H1 (cell line): ENCODE data around the gene ZNF292. TPM values are rescaled to one million over a fixed set of nuclear protein-coding genes. Genes with fewer than 3 reads are reported as not detected.

Experiments used
- CTCF ChIA-PET: fragments of 300-600 bp; sonication (Branson Sonifier 250); formaldehyde crosslinking; loops from one replicate; lab custom pipeline; 2021; ENCODE audit not compliant: partially characterized antibody; lab: Charles Lee
- POLR2A ChIA-PET: fragments of 300-600 bp; sonication (Branson Sonifier 250); formaldehyde crosslinking; loops from one replicate; lab custom pipeline; 2021; ENCODE audit warnings: inconsistent platforms; ENCODE audit not compliant: partially characterized antibody; lab: Charles Lee
- DNase-seq, 2 experiments: peaks; one replicate each; pipeline versions ENCODE4 v3.0.0 to v3.0.0-alpha.2; 2010 to 2022; ENCODE audit warnings: low spot score in 2 of 2, low read depth in 1 of 2, mixed read lengths in 1 of 2
- FAIRE-seq: peaks from 2 replicates; lab custom pipeline; 2011; peaks lifted over from hg19 to GRCh38; lab: Jason Lieb, UNC
- H2AFZ ChIP-seq: 2 replicates; pipeline ENCODE4 v1.8.1; 2012; ENCODE audit warnings: low read length, inconsistent platforms
- H2AK5ac ChIP-seq: 2 replicates; pipeline ENCODE4 v1.6.1; 2013; ENCODE audit warnings: low read depth, low read length
- H2BK120ac ChIP-seq: replicated peaks from 2 replicates; pipeline ENCODE3; 2013; ENCODE audit warnings: low read depth, low read length, inconsistent platforms
- H2BK12ac ChIP-seq: 2 replicates; pipeline ENCODE4 v1.6.1; 2013; ENCODE audit warnings: low read depth, low read length
- H2BK15ac ChIP-seq: 2 replicates; pipeline ENCODE4 v1.6.1; 2013; ENCODE audit warnings: low read length
- H2BK20ac ChIP-seq: 2 replicates; pipeline ENCODE4 v1.6.1; 2013; ENCODE audit warnings: low read length
- H2BK5ac ChIP-seq: 2 replicates; pipeline ENCODE4 v1.6.1; 2013; ENCODE audit warnings: low read depth, low read length
- H3K14ac ChIP-seq: 2 replicates; pipeline ENCODE4 v1.6.1; 2013; ENCODE audit warnings: inconsistent platforms; ENCODE audit not compliant: insufficient read length
- H3K18ac ChIP-seq: 2 replicates; pipeline ENCODE4 v1.6.1; 2013; ENCODE audit warnings: low read length; ENCODE audit errors: extremely low read depth
- H3K23ac ChIP-seq: 2 replicates; pipeline ENCODE4 v1.6.1; 2013; ENCODE audit warnings: inconsistent platforms; ENCODE audit not compliant: insufficient read length
- H3K23me2 ChIP-seq: 2 replicates; pipeline ENCODE4 v1.6.1; 2013; ENCODE audit warnings: low read depth, low read length
- H3K27ac ChIP-seq: 2 replicates; pipeline ENCODE4 v1.6.1; 2011; ENCODE audit warnings: low read depth, low read length, inconsistent platforms
- H3K27me3 ChIP-seq, 4 experiments: replicated peaks in 1 of 4; 1 replicate in 1 of 4; 2 replicates in 3 of 4; pipeline versions ENCODE4 v1.6.1 to v1.8.1; 2011 to 2013; ENCODE audit warnings: low read length in 3 of 4, mild to moderate bottlenecking in 3 of 4, inconsistent platforms in 2 of 4, mixed read lengths in 2 of 4, moderate library complexity in 1 of 4; ENCODE audit not compliant: control insufficient read depth in 3 of 4, insufficient read depth in 3 of 4; ENCODE audit errors: extremely low read depth in 1 of 4
- H3K36me3 ChIP-seq, 4 experiments: 2 replicates each; pipeline versions ENCODE4 v1.6.1 to v1.8.1; 2011 to 2013; ENCODE audit warnings: mild to moderate bottlenecking in 4 of 4, low read length in 3 of 4, moderate library complexity in 2 of 4, control low read depth in 1 of 4, inconsistent platforms in 1 of 4; ENCODE audit not compliant: insufficient read depth in 4 of 4, control insufficient read depth in 2 of 4
- H3K4ac ChIP-seq: replicated peaks from 2 replicates; pipeline ENCODE3; 2013; ENCODE audit warnings: low read length, low read depth, mixed read lengths, inconsistent platforms; ENCODE audit not compliant: insufficient read length
- H3K4me1 ChIP-seq, 4 experiments: replicated peaks in 1 of 4; 1 replicate in 1 of 4; 2 replicates in 3 of 4; pipeline versions ENCODE4 v1.6.1 to v1.8.1; 2011 to 2013; ENCODE audit warnings: low read length in 3 of 4, inconsistent platforms in 2 of 4, mixed read lengths in 1 of 4; ENCODE audit not compliant: insufficient read depth in 4 of 4, control insufficient read depth in 3 of 4
- H3K4me2 ChIP-seq, 2 experiments: 2 replicates each; pipeline versions ENCODE4 v1.6.1 to v1.8.1; 2011 to 2013; ENCODE audit warnings: low read depth in 2 of 2, low read length in 2 of 2, control low read depth in 1 of 2, inconsistent platforms in 1 of 2, mild to moderate bottlenecking in 1 of 2; ENCODE audit not compliant: insufficient read depth in 1 of 2
- H3K4me3 ChIP-seq, 4 experiments: fragments of 200-600, 300-600 bp in 1 of 4; sonication (generic), shearing (Covaris generic), sonication (Bioruptor Twin) in 1 of 4; 2 replicates each; pipeline versions ENCODE4 v1.5.1 to v1.8.1; 2011 to 2016; ENCODE audit warnings: low read length in 4 of 4, low read depth in 3 of 4, control low read depth in 2 of 4, inconsistent platforms in 2 of 4, mild to moderate bottlenecking in 2 of 4, mixed read lengths in 1 of 4, moderate library complexity in 1 of 4; ENCODE audit not compliant: insufficient read depth in 2 of 4; ENCODE audit errors: extremely low read depth in 1 of 4
- H3K56ac ChIP-seq: replicated peaks from 2 replicates; pipeline ENCODE3; 2013; ENCODE audit warnings: low read depth, mild to moderate bottlenecking, mixed read lengths, low read length, inconsistent platforms; ENCODE audit not compliant: insufficient read length
- H3K79me1 ChIP-seq: 2 replicates; pipeline ENCODE4 v1.6.1; 2013; ENCODE audit warnings: low read depth, low read length, control low read depth
- H3K79me2 ChIP-seq, 2 experiments: 2 replicates each; pipeline versions ENCODE4 v1.6.1 to v1.8.1; 2012 to 2013; ENCODE audit warnings: low read length in 2 of 2, mild to moderate bottlenecking in 2 of 2, inconsistent platforms in 1 of 2; ENCODE audit not compliant: insufficient read depth in 2 of 2, control insufficient read depth in 1 of 2
- H3K9ac ChIP-seq, 4 experiments: replicated peaks in 1 of 4; 1 replicate in 1 of 4; 2 replicates in 3 of 4; pipeline versions ENCODE4 v1.6.1 to v1.8.1; 2011 to 2013; ENCODE audit warnings: low read depth in 3 of 4, low read length in 3 of 4, control low read depth in 2 of 4, mild to moderate bottlenecking in 2 of 4, moderate library complexity in 2 of 4, inconsistent platforms in 1 of 4; ENCODE audit errors: extremely low read depth in 1 of 4
- H3K9me3 ChIP-seq, 2 experiments: 2 replicates each; pipeline versions ENCODE4 v1.6.1 to v1.8.1; 2012 to 2013; ENCODE audit warnings: mild to moderate bottlenecking in 2 of 2, moderate library complexity in 2 of 2, control low read depth in 1 of 2, inconsistent platforms in 1 of 2, low read depth in 1 of 2, low read length in 1 of 2, mixed read lengths in 1 of 2; ENCODE audit not compliant: insufficient read depth in 2 of 2
- H4K20me1 ChIP-seq, 2 experiments: replicated peaks in 1 of 2; 2 replicates each; pipeline versions ENCODE3 to v1.8.1; 2011 to 2013; ENCODE audit warnings: inconsistent platforms in 2 of 2, low read length in 2 of 2, mild to moderate bottlenecking in 1 of 2; ENCODE audit not compliant: insufficient read depth in 2 of 2, control insufficient read depth in 1 of 2
- H4K5ac ChIP-seq: 2 replicates; pipeline ENCODE4 v1.6.1; 2013; ENCODE audit warnings: low read length, low read depth, mixed read lengths, inconsistent platforms; ENCODE audit not compliant: insufficient read length
- H4K8ac ChIP-seq: 2 replicates; pipeline ENCODE4 v1.8.0; 2013; ENCODE audit warnings: mild to moderate bottlenecking, moderate library complexity, low read length, inconsistent platforms; ENCODE audit not compliant: insufficient read depth; ENCODE audit errors: extremely low read depth
- H4K91ac ChIP-seq: replicated peaks from 2 replicates; pipeline ENCODE3; 2013; ENCODE audit warnings: low read length, mixed read lengths, inconsistent platforms; ENCODE audit not compliant: insufficient read length
- CHD1 ChIP-seq: IDR thresholded peaks from 2 replicates; pipeline ENCODE4 v1.6.1; 2012; ENCODE audit warnings: low read depth, low read length, improper control_type of control experiment
- POU5F1 ChIP-seq: IDR thresholded peaks from 2 replicates; pipeline ENCODE4 v1.6.1; 2011; ENCODE audit warnings: low read depth, mild to moderate bottlenecking, low read length, moderate library complexity
- RNF2 ChIP-seq: fragments of 200-900, 300-1000 bp; sonication (generic); IDR thresholded peaks from 2 replicates; pipeline ENCODE4 v1.7.1; 2016; ENCODE audit warnings: borderline replicate concordance, low read depth, mild to moderate bottlenecking, antibody characterized with exemption, low read length; ENCODE audit not compliant: poor library complexity, severe bottlenecking; ENCODE audit errors: missing control alignments
- SIX5 ChIP-seq: IDR thresholded peaks from 2 replicates; pipeline ENCODE4 v1.6.1; 2011; ENCODE audit warnings: mild to moderate bottlenecking, low read depth, low read length
- SP2 ChIP-seq: IDR thresholded peaks from 2 replicates; pipeline ENCODE4 v1.6.1; 2012; ENCODE audit warnings: mild to moderate bottlenecking, low read length, inconsistent platforms
- SUZ12 ChIP-seq: fragments of 200-600 bp; sonication (generic); IDR thresholded peaks from 2 replicates; pipeline ENCODE4 v1.6.1; 2012; ENCODE audit warnings: mild to moderate bottlenecking, inconsistent platforms, low read length, moderate library complexity, mixed read lengths
- USF2 ChIP-seq: IDR thresholded peaks from 2 replicates; pipeline ENCODE4 v1.6.1; 2011; ENCODE audit warnings: low read length, improper control_type of control experiment
- WGBS, 2 experiments: shearing (Covaris generic) in 1 of 2; methylation state at CpG; one replicate each; pipeline versions ENCODE4 v1.1.6 to v1.1.7; 2013 to 2015; ENCODE audit warnings: low lambda C conversion rate in 2 of 2, mixed read lengths in 2 of 2, inconsistent platforms in 1 of 2, low coverage in 1 of 2, missing lambda C conversion rate in 1 of 2; ENCODE audit not compliant: insufficient replicate concordance in 2 of 2, insufficient coverage in 1 of 2, insufficient read length in 1 of 2; ENCODE audit errors: extremely low coverage in 1 of 2, missing lambda C conversion rate in 1 of 2; 5-methylcytosine and 5-hydroxymethylcytosine counted together
- polyA plus RNA-seq, 7 experiments: library from polyadenylated mRNA; depleted of rRNA in 3 of 7; stranded (reverse) in 5 of 7; unstranded in 2 of 7; fragments of >200 nt in 5 of 7; fragments of 200-250 nt in 2 of 7; gene quantifications; 1 replicate in 5 of 7; 2 replicates in 1 of 7; 4 replicates in 1 of 7; pipeline versions ENCODE4 v1.2.1 to v1.2.3, GENCODE V29; 2011 to 2013; ENCODE audit warnings: missing spikeins in 2 of 7, mixed read lengths in 2 of 7
- total RNA-seq: library from RNA; stranded (reverse); fragmentation: NEBNext Ultra II Directional; extraction: Animal tissue kit (Norgen Biotek cat#: 25700); gene quantifications from 2 replicates; pipeline ENCODE4 v1.2.1, GENCODE V29; 2021

The ZNF292 gene
- total and polyA plus RNA-seq, 2 of the 8 experiments (the other 6 are each of a cell fraction or from before 2014, with no cell fraction given): 6.8 to 44.2 TPM

- H3K23me2 ChIP-seq: no peaks in the 10 kb centered on the region; the same call in 1 of the 2 replicates
- 88% methylated on average over 3 of the region's 3 CpGs; no CpG with 5 or more reads in 1 of the 2 experiments for WGBS, 2 experiments
Measured at GRCh38 chr6:87283461-87283860, 128.1 kb downstream of the ZNF292 start.

More at GRCh38 chr6:87283461-87283860, 128.1 kb downstream of the ZNF292 start:
- H2BK20ac ChIP-seq: no peak overlapping the region
- TF ChIP-seq USF2 (no peak), RNF2 (no peak), SP2 (no peak), SUZ12 (no peak), CHD1 (no peak), SIX5 (no peak), POU5F1 (no peak)
- TF ChIP-seq, all 59 proteins: peak for 0
- FAIRE-seq: no peak
- no peak overlapping the region for H3K4ac ChIP-seq
- H4K8ac ChIP-seq: no peak overlapping the region
- no peak overlapping the region for H4K91ac ChIP-seq
- no peaks in the 10 kb centered on the region for H3K4me1 ChIP-seq
- H3K4me3 ChIP-seq: no peak overlapping the region
- POLR2A ChIA-PET: interaction anchor here (1.1 kb wide), 1 partner anchor 10 kb away, joined by 3 read pairs; no protein-coding TSS in a partner anchor
- H3K9me3 ChIP-seq: no peaks in the 10 kb centered on the region
- H3K14ac ChIP-seq: no peak overlapping the region
- H2BK15ac ChIP-seq: no peak overlapping the region
- H2BK5ac ChIP-seq: no peak overlapping the region
- no peak overlapping the region for H3K18ac ChIP-seq
- H2AFZ ChIP-seq: no peak overlapping the region
- H3K27ac ChIP-seq: no peak overlapping the region
- DNase-seq: no peak
- no peak overlapping the region for H3K9ac ChIP-seq
- H3K36me3 ChIP-seq: no peaks in the 10 kb centered on the region
- H3K23ac ChIP-seq: no peak overlapping the region
- H3K79me2 ChIP-seq: no peaks in the 10 kb centered on the region
- H4K5ac ChIP-seq: no peak overlapping the region
- H2BK12ac ChIP-seq: no peak overlapping the region
- H3K27me3 ChIP-seq: no peaks in the 10 kb centered on the region
- no peak overlapping the region for H2BK120ac ChIP-seq
- H3K56ac ChIP-seq: no peak overlapping the region
- H4K20me1 ChIP-seq: no peaks in the 10 kb centered on the region
- CTCF ChIA-PET: interaction anchor here (1.3 kb wide), 1 partner anchor 110 kb away, joined by 4 read pairs; no protein-coding TSS in a partner anchor
- no peak overlapping the region for H3K4me2 ChIP-seq
- no peaks in the 10 kb centered on the region for H3K79me1 ChIP-seq
- no peak overlapping the region for H2AK5ac ChIP-seq
